Memory B cell (primary cell): ENCODE results near the gene SH3RF2.
"Not testable (repeated sequence)": the region's sequence is repeated elsewhere in the genome, so short reads cannot be mapped to it uniquely, and the experiment has no call there.

Source experiments
- ATAC-seq: fragments of 150-1000 bp; cut with Tn5 transposase; 2 replicates; pipeline ENCODE4 v1.10.0; 2021; ENCODE audit warnings: low read depth, mild to moderate bottlenecking, moderate library complexity
- DNase-seq, 2 donors: peaks; one replicate each; pipeline ENCODE4 v3.0.0; 2022; ENCODE audit warnings: low spot score in 2 of 2
- H3K27ac Mint-ChIP-seq: one replicate; pipeline ENCODE4 v1.8.0; 2022; ENCODE audit warnings: mild to moderate bottlenecking, moderate library complexity, mixed read lengths
- H3K27me3 Mint-ChIP-seq: one replicate; pipeline ENCODE4 v1.8.0; 2022; ENCODE audit warnings: mixed read lengths
- H3K36me3 Mint-ChIP-seq: one replicate; pipeline ENCODE4 v1.8.0; 2022; ENCODE audit warnings: mild to moderate bottlenecking, mixed read lengths
- H3K4me1 Mint-ChIP-seq: one replicate; pipeline ENCODE4 v1.8.0; 2022; ENCODE audit warnings: mixed read lengths
- H3K4me3 Mint-ChIP-seq: one replicate; pipeline ENCODE4 v1.8.0; 2022; ENCODE audit warnings: mild to moderate bottlenecking, moderate library complexity, mixed read lengths
- H3K9me3 Mint-ChIP-seq: one replicate; pipeline ENCODE4 v1.8.0; 2022; ENCODE audit warnings: mixed read lengths

SH3RF2 gene

GRCh38 chr5:146076455-146076854 lies 140.1 kb downstream of the SH3RF2 start:
- no peak overlapping the region for H3K27ac Mint-ChIP-seq
- H3K4me3 Mint-ChIP-seq: no peak overlapping the region
- H3K4me1 Mint-ChIP-seq: peaks cover 6% of the 10 kb centered on the region
- DNase-seq (no peak), ATAC-seq (no peak)
- H3K36me3 Mint-ChIP-seq: no peaks in the 10 kb centered on the region
- H3K9me3 Mint-ChIP-seq: no peaks in the 10 kb centered on the region
- H3K27me3 Mint-ChIP-seq: peaks cover 6% of the 10 kb centered on the region

GRCh38 chr5:146078566-146078965 lies 142.2 kb downstream of the SH3RF2 start:
- ATAC-seq: no peak
- Mint-ChIP-seq H3K36me3 (no peaks in the 10 kb centered on the region), H3K4me3 (no peak overlapping the region), H3K27me3 (peaks cover 6% of the 10 kb centered on the region), H3K9me3 (no peaks in the 10 kb centered on the region), H3K27ac (no peak overlapping the region), H3K4me1 (peaks cover 6% of the 10 kb centered on the region)
- DNase-seq: no peak

GRCh38 chr5:146079695-146080373 lies 143.5 kb downstream of the SH3RF2 start:
- peaks cover 4% of the 10 kb centered on the region for H3K27me3 Mint-ChIP-seq

GRCh38 chr5:146081556-146081955 lies 145.2 kb downstream of the SH3RF2 start:
- Mint-ChIP-seq H3K27ac (no peak overlapping the region), H3K36me3 (no peaks in the 10 kb centered on the region), H3K4me1 (peaks cover 6% of the 10 kb centered on the region), H3K27me3 (peaks cover 4% of the 10 kb centered on the region), H3K4me3 (no peak overlapping the region), H3K9me3 (no peaks in the 10 kb centered on the region)
- DNase-seq (no peak), ATAC-seq (no peak)

More at GRCh38 chr5:146079695-146080373, 143.5 kb downstream of the SH3RF2 start:
- Mint-ChIP-seq H3K4me3 (no peak overlapping the region), H3K36me3 (no peaks in the 10 kb centered on the region), H3K4me1 (peaks cover 6% of the 10 kb centered on the region), H3K9me3 (no peaks in the 10 kb centered on the region), H3K27ac (no peak overlapping the region)
- DNase-seq (no peak), ATAC-seq (no peak)

GRCh38 chr5:146082798-146083197 lies 146.4 kb downstream of the SH3RF2 start:
- Mint-ChIP-seq H3K9me3 (no peaks in the 10 kb centered on the region), H3K27me3 (peaks cover 4% of the 10 kb centered on the region), H3K36me3 (no peaks in the 10 kb centered on the region), H3K4me3 (no peak overlapping the region), H3K4me1 (peaks cover 6% of the 10 kb centered on the region), H3K27ac (no peak overlapping the region)
- ATAC-seq: no peak
- DNase-seq: no peak

GRCh38 chr5:146084376-146084775 lies 148.0 kb downstream of the SH3RF2 start:
- ATAC-seq (no peak), DNase-seq (no peak)
- H3K4me3 Mint-ChIP-seq: no peak overlapping the region
- H3K4me1 Mint-ChIP-seq: peaks cover 6% of the 10 kb centered on the region
- no peaks in the 10 kb centered on the region for H3K36me3 Mint-ChIP-seq
- no peaks in the 10 kb centered on the region for H3K9me3 Mint-ChIP-seq
- peaks cover 4% of the 10 kb centered on the region for H3K27me3 Mint-ChIP-seq
- H3K27ac Mint-ChIP-seq: no peak overlapping the region

GRCh38 chr5:146088098-146088497 lies 151.7 kb downstream of the SH3RF2 start:
- peaks cover 4% of the 10 kb centered on the region for H3K27me3 Mint-ChIP-seq
- H3K27ac Mint-ChIP-seq: no peak overlapping the region
- DNase-seq (no peak), ATAC-seq (no peak)
- H3K4me3 Mint-ChIP-seq: no peak overlapping the region
- H3K36me3 Mint-ChIP-seq: no peaks in the 10 kb centered on the region
- no peaks in the 10 kb centered on the region for H3K9me3 Mint-ChIP-seq
- no peaks in the 10 kb centered on the region for H3K4me1 Mint-ChIP-seq

GRCh38 chr5:146089287-146089686 lies 152.9 kb downstream of the SH3RF2 start:
- no peak for DNase-seq
- ATAC-seq: no peak
- Mint-ChIP-seq H3K36me3 (no peaks in the 10 kb centered on the region), H3K4me1 (no peaks in the 10 kb centered on the region), H3K9me3 (no peaks in the 10 kb centered on the region), H3K27me3 (no peaks in the 10 kb centered on the region), H3K27ac (no peak overlapping the region), H3K4me3 (no peak overlapping the region)

- H3K36me3 Mint-ChIP-seq: no peaks in the 10 kb centered on the region
- no peaks in the 10 kb centered on the region for H3K9me3 Mint-ChIP-seq
- no peaks in the 10 kb centered on the region for H3K4me1 Mint-ChIP-seq
- H3K27ac Mint-ChIP-seq: no peak overlapping the region
- no peak overlapping the region for H3K4me3 Mint-ChIP-seq
- DNase-seq (no peak), ATAC-seq (no peak)
- H3K27me3 Mint-ChIP-seq: no peaks in the 10 kb centered on the region
Observed at GRCh38 chr5:146091881-146092280, 155.5 kb downstream of the SH3RF2 start.

GRCh38 chr5:146098047-146098446 lies 161.7 kb downstream of the SH3RF2 start:
- Mint-ChIP-seq H3K4me1 (no peaks in the 10 kb centered on the region), H3K9me3 (no peaks in the 10 kb centered on the region), H3K27ac (no peak overlapping the region), H3K36me3 (peaks cover 2% of the 10 kb centered on the region), H3K27me3 (no peaks in the 10 kb centered on the region), H3K4me3 (no peak overlapping the region)
- ATAC-seq (no peak), DNase-seq (no peak)

- peaks cover under 1% of the 10 kb centered on the region for H3K4me1 Mint-ChIP-seq
- no peak overlapping the region for H3K27ac Mint-ChIP-seq
Observed at GRCh38 chr5:146101646-146102045, 165.3 kb downstream of the SH3RF2 start.

GRCh38 chr5:146103594-146103993 lies 167.2 kb downstream of the SH3RF2 start:
- DNase-seq (no peak), ATAC-seq (no peak)
- Mint-ChIP-seq H3K9me3 (no peaks in the 10 kb centered on the region), H3K4me1 (peaks cover 5% of the 10 kb centered on the region), H3K27ac (no peak overlapping the region), H3K27me3 (no peaks in the 10 kb centered on the region), H3K36me3 (peaks cover 6% of the 10 kb centered on the region), H3K4me3 (no peak overlapping the region)

More at GRCh38 chr5:146101646-146102045, 165.3 kb downstream of the SH3RF2 start:
- Mint-ChIP-seq H3K36me3 (peaks cover 4% of the 10 kb centered on the region), H3K4me3 (no peak overlapping the region), H3K9me3 (no peaks in the 10 kb centered on the region), H3K27me3 (no peaks in the 10 kb centered on the region)
- ATAC-seq (no peak), DNase-seq (no peak)

- H3K4me3 Mint-ChIP-seq: no peak within 1 kb of the TSS
- no peaks in the 10 kb centered on the region for H3K9me3 Mint-ChIP-seq
- ATAC-seq (no peak), DNase-seq (no peak)
- H3K27ac Mint-ChIP-seq: no peak within 1 kb of the TSS
- H3K4me1 Mint-ChIP-seq: peaks cover 5% of the 10 kb centered on the region
- no peaks in the 10 kb centered on the region for H3K27me3 Mint-ChIP-seq
- H3K36me3 Mint-ChIP-seq: peaks cover 6% of the 10 kb centered on the region
Observed at GRCh38 chr5:146105477-146105876, 169.1 kb downstream of the SH3RF2 start, which contains the start of gene PLAC8L1. Gene PLAC8L1 (minus strand): TSS chr5:146105577. CDS start chr5:146104311, 1,266 bp downstream.

- Mint-ChIP-seq H3K9me3 (no peaks in the 10 kb centered on the region), H3K4me1 (peaks cover 5% of the 10 kb centered on the region), H3K36me3 (peaks cover 8% of the 10 kb centered on the region), H3K27ac (no peak overlapping the region), H3K4me3 (no peak overlapping the region), H3K27me3 (no peaks in the 10 kb centered on the region)
- ATAC-seq (no peak), DNase-seq (no peak)
Observed at GRCh38 chr5:146107901-146108300, 171.5 kb downstream of the SH3RF2 start.

GRCh38 chr5:146108870-146109269 lies 172.5 kb downstream of the SH3RF2 start:
- H3K27ac Mint-ChIP-seq: not testable (repeated sequence)

More at GRCh38 chr5:146108870-146109269, 172.5 kb downstream of the SH3RF2 start:
- ATAC-seq, H3K4me1 Mint-ChIP-seq, H3K4me3 Mint-ChIP-seq, DNase-seq, H3K36me3 Mint-ChIP-seq, H3K27me3 Mint-ChIP-seq, H3K9me3 Mint-ChIP-seq: not testable (repeated sequence)
